Upper lobe of left lung (tissue), 4 donors: ENCODE results near the gene FKBP6.
"Not testable (repeated sequence)": the region's sequence is repeated elsewhere in the genome, so short reads cannot be mapped to it uniquely, and the experiment has no call there.

Source experiments
- POLR2A ChIP-seq, 4 donors: fragments of 450-650 bp; IDR thresholded peaks; one replicate each; pipeline ENCODE4 v1.5.1; 2016 to 2017; ENCODE audit warnings: antibody characterized with exemption in 4 of 4, mild to moderate bottlenecking in 2 of 4
- POLR2AphosphoS5 ChIP-seq, 2 donors: sonication (generic); formaldehyde crosslinking; IDR thresholded peaks; one replicate each; pipeline ENCODE4 v1.5.1; 2017; ENCODE audit warnings: antibody characterized with exemption in 2 of 2

DNA sequence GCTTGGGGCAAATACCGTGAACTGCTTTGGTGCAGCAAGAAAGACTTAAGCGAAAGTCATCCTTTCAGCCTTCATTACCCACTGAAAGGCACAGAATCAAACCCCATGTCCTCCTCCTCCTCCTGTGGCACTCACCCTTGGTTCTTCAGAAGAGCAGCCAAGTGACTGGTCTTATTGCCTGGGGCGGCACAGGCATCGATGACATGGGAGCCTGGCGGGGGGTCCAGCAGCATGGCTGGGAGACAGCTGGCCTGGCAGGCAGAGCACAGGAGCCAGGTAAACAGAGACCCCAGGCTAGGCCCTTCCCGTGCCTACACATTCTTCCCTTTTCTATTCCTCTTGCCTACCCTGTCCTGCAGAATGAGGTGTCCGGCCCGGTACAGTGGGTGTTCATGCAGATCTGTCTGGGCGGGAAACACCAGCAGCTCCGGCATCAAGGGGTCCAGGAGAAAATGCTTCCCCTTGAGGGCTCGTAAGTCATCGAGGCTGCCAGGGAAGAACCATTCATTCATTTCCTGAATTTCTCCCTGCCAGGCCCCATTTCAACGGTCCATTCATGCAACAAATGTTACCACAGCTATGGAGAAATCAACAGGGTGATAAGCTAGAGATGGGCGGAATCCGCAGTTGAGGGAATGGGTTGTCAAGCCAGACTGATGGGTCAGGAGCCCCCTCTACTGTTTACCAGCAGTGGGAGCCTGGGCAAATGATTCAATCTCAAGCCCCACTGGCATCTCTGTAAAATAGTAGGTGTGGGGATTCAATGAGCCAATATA, 23.2 kb upstream of the FKBP6 start:
- not testable (repeated sequence) for TF ChIP-seq POLR2AphosphoS5, POLR2A (IDR thresholded peaks at IDR 0.05)
